Uterus (tissue), 4 donors: Measurements from ENCODE around the gene ADAP2. TPM values are rescaled to one million over a fixed set of nuclear protein-coding genes. Genes with fewer than 3 reads are reported as not detected.
"Not testable (repeated sequence)": the region's sequence is repeated elsewhere in the genome, so short reads cannot be mapped to it uniquely, and the experiment has no call there.

Source experiments
- DNase-seq, 2 donors: peaks; one replicate each; pipeline ENCODE4 v3.0.0-alpha.2; 2019 to 2020
- H3K27ac ChIP-seq, 2 donors: fragments of 200-600 bp; sonication (generic); 1 replicate in 1 of 2; 2 replicates in 1 of 2; pipeline ENCODE4 v1.5.1; 2016 to 2018
- H3K27me3 ChIP-seq, 2 donors: fragments of 200-600 bp; sonication (generic); one replicate each; pipeline ENCODE4 v1.5.1; 2018 to 2019; ENCODE audit warnings: control low read depth in 1 of 2
- H3K36me3 ChIP-seq, 2 donors: fragments of 200-600 bp; sonication (generic); one replicate each; pipeline ENCODE4 v1.5.1; 2019; ENCODE audit warnings: control low read depth in 1 of 2
- H3K4me1 ChIP-seq, 2 donors: fragments of 200-600 bp; sonication (generic); one replicate each; pipeline ENCODE4 v1.5.1; 2018 to 2019; ENCODE audit warnings: control low read depth in 1 of 2
- H3K4me3 ChIP-seq, 2 donors: fragments of 200-600 bp; sonication (generic); 1 replicate in 1 of 2; 2 replicates in 1 of 2; pipeline ENCODE4 v1.5.1; 2018 to 2019; ENCODE audit warnings: mild to moderate bottlenecking in 1 of 2
- H3K9me3 ChIP-seq, 2 donors: fragments of 200-600 bp; sonication (generic); one replicate each; pipeline ENCODE4 v1.5.1; 2019; ENCODE audit warnings: control low read depth in 1 of 2
- POLR2A ChIP-seq, 2 donors: fragments of 450-650 bp; IDR thresholded peaks; one replicate each; pipeline ENCODE4 v1.6.1; 2016; ENCODE audit warnings: antibody characterized with exemption in 2 of 2, mild to moderate bottlenecking in 1 of 2, moderate library complexity in 1 of 2
- intact Hi-C: fragments of 100-400 bp; cut with DNase I; formaldehyde crosslinking; loops from one replicate; pipeline ENCODE4 v1.15.1; 2023; ENCODE audit warnings: low total_unique reads
- total RNA-seq, 4 donors: library from RNA; depleted of rRNA in 3 of 4; stranded (reverse); fragments of >200 nt in 3 of 4; gene quantifications; one replicate each; pipeline versions ENCODE4 v1.1.0 to v1.2.4, GENCODE V29; 2014 to 2023
- TF ChIP-seq, protein P1 (sequence below), 4 experiments: fragments of 200-600 bp in 2 of 4; fragments of 450-650 bp in 2 of 4; sonication (generic) in 2 of 4; IDR thresholded peaks; one replicate each; pipeline ENCODE4 v1.5.1; 2016 to 2019; ENCODE audit warnings: antibody characterized with exemption in 4 of 4, mild to moderate bottlenecking in 2 of 4, moderate library complexity in 1 of 4
- donor health status: DM: yes; HTN: yes; CAD: no.

The ADAP2 gene
- total RNA-seq, 4 donors from 2014 or later = 10.3 to 17.6 (median 10.9) TPM; not detected in 1

DNA sequence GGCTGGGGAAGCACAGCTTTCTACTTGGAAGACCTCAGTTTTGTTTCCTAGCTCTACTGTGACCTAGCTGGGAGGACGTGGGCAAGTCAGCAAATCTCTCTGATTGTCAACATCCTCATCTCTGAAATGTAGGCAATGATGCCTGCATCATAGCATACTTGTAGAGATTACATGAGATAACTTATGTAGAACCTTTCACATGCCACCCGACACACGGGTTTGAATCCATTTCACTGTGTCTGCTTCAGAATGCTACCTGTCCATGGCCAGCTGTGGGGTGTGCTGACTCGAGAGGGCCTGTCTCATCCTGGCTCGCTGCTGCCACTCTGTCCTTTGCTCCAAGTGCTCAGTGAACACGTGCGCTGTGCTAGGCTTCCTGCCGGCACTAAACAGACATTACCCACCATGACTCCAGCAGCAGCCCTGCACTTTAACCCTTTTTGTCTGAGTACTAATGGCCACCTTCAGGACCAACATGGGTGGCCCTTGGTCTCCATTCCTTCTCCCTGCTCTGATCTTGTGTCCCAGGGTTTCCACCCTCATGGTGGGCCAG lies 7.4 kb downstream of the ADAP2 start:
- DNase-seq = no peak
- TF ChIP-seq, protein P1, sequence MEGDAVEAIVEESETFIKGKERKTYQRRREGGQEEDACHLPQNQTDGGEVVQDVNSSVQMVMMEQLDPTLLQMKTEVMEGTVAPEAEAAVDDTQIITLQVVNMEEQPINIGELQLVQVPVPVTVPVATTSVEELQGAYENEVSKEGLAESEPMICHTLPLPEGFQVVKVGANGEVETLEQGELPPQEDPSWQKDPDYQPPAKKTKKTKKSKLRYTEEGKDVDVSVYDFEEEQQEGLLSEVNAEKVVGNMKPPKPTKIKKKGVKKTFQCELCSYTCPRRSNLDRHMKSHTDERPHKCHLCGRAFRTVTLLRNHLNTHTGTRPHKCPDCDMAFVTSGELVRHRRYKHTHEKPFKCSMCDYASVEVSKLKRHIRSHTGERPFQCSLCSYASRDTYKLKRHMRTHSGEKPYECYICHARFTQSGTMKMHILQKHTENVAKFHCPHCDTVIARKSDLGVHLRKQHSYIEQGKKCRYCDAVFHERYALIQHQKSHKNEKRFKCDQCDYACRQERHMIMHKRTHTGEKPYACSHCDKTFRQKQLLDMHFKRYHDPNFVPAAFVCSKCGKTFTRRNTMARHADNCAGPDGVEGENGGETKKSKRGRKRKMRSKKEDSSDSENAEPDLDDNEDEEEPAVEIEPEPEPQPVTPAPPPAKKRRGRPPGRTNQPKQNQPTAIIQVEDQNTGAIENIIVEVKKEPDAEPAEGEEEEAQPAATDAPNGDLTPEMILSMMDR (IDR thresholded peaks at IDR 0.05) = no peak
- no peak for TF ChIP-seq POLR2A (IDR thresholded peaks at IDR 0.05)
- intact Hi-C loops = no loop called here
- Histone ChIP-seq H3K27ac (no peak overlapping the region), H3K4me1 (no peaks in the 10 kb centered on the region), H3K4me3 (no peak overlapping the region), H3K9me3 (no peaks in the 10 kb centered on the region), H3K36me3 (no peaks in the 10 kb centered on the region), H3K27me3 (no peaks in the 10 kb centered on the region)

DNA sequence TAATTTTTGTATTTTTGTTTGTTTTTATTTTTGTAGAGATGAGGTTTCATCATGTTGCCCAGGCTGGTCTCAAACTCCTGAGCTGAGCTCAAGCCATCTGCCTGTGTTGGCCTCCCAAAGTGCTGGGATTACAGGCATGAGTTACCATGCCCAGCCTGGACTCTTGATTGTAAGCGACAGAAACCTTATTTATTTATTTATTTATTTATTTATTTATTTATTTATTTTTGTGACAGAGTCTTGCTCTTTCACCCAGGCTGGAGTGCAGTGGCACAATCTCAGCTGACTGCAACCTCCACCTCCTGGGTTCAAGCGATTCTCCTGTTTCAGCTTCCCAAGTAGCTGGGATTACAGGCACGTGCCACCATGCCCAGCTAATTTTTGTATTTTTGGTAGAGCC lies 8.1 kb downstream of the ADAP2 start:
- H3K27me3 ChIP-seq, H3K4me1 ChIP-seq, intact Hi-C loops, H3K36me3 ChIP-seq, H3K9me3 ChIP-seq, H3K4me3 ChIP-seq, H3K27ac ChIP-seq, DNase-seq: not testable (repeated sequence)

DNA sequence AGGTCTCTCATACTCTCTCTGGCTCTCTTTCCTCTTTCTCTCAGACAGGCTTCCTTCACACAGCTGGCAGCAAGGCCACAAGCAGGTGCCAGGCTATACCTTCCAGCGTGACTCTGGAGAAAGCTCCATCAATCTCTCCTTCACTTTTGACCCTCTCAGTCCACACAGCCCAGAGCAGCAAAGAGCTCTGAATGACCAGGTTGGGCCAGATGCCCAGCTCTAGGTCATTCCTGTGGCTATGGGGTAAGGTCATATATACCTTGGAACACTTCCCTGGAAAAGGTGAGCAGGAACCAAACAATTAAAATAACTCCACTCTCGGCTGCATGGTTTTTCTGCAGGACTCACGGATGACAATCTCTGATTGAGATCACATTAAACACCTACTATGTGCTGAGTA lies 8.8 kb downstream of the ADAP2 start:
- H3K27ac ChIP-seq = no peak overlapping the region
- DNase-seq = no peak
- no peak overlapping the region for H3K4me3 ChIP-seq
- H3K9me3 ChIP-seq = no peaks in the 10 kb centered on the region
- H3K27me3 ChIP-seq = no peaks in the 10 kb centered on the region
- intact Hi-C loops = no loop called here
- H3K36me3 ChIP-seq = no peaks in the 10 kb centered on the region
- no peaks in the 10 kb centered on the region for H3K4me1 ChIP-seq
- TF ChIP-seq, protein P1 (IDR thresholded peaks at IDR 0.05) = no peak
- TF ChIP-seq POLR2A (IDR thresholded peaks at IDR 0.05) = no peak

DNA sequence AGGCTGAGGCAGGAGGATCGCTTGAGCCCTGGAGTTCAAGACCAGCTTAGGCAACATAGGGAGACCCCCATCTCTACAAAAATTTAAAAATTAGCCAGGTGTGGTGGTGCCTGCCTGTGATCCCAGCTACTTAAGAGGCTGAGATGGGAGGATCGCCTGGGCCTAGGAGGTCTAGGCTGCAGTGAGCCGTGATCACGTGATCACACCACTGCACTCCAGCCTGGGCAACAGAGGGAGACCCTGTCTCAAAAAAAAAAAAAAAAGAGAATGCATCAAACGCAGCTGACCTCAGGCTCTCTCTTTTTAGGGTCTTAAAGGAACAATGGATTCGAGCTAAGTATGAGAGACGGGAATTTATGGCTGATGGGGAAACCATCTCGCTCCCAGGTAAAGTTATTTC lies 9.8 kb downstream of the ADAP2 start:
- DNase-seq, H3K4me1 ChIP-seq, H3K27me3 ChIP-seq, H3K4me3 ChIP-seq, intact Hi-C loops, H3K27ac ChIP-seq, H3K36me3 ChIP-seq, H3K9me3 ChIP-seq: not testable (repeated sequence)

DNA sequence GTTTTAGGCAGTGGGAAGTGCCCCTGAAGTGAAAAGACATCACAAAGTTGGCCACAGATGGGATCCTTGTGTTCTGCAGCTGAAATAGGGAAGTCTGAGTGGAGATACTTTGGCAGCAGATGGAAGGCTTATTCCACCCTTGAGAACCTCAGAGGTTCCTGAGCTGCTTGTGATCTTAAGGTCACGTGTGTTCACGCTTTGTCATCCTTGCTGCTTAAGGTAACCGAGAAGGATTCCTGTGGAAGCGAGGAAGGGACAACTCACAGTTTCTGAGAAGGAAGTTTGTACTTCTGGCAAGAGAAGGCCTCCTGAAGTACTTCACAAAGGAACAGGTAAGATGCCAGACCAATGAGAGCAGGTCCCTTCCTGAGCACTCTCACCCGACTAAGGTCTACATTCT lies 12.2 kb downstream of the ADAP2 start:
- Histone ChIP-seq H3K4me1 (no peaks in the 10 kb centered on the region), H3K36me3 (no peaks in the 10 kb centered on the region), H3K27me3 (no peaks in the 10 kb centered on the region), H3K27ac (no peak overlapping the region), H3K9me3 (no peaks in the 10 kb centered on the region), H3K4me3 (no peak overlapping the region)
- TF ChIP-seq POLR2A (IDR thresholded peaks at IDR 0.05) = no peak
- TF ChIP-seq, protein P1 (IDR thresholded peaks at IDR 0.05) = no peak
- no peak for DNase-seq
- intact Hi-C loops = no loop called here

DNA sequence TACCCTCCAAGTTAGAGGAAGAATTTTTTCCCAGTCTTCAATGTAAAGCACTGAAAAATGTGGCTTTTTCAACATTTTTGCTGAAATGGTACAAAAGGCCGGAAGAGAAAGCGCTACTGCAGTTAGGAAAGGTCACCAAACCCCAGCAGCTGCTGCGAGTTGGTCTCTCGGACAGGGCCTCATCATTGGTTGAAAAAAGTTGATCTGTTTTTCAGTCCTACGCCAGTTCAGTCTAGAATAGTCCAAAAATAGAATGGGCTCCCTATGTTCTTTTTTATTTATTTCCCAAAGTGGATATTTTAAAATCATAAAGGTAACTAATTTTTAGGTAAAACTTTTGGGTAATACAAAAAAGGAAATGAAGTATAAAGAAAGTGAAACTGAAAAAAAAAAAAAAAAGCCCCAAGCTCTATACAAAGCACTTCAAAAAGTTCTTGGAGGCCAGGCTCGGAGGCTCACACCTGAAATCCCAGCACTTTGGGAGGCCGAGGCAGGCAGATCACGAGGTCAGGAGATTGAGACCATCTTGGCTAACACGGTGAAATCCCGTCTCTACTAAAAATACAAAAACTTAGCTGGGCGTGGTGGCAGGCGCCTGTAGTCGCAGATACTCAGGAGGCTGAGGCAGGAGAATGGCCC lies 17.4 kb downstream of the ADAP2 start:
- no peaks in the 10 kb centered on the region for H3K4me1 ChIP-seq
- H3K36me3 ChIP-seq = no peaks in the 10 kb centered on the region
- no peak overlapping the region for H3K27ac ChIP-seq
- no peaks in the 10 kb centered on the region for H3K27me3 ChIP-seq
- TF ChIP-seq, protein P1 (IDR thresholded peaks at IDR 0.05) = no peak
- TF ChIP-seq POLR2A (IDR thresholded peaks at IDR 0.05) = no peak
- no peak overlapping the region for H3K4me3 ChIP-seq
- no peaks in the 10 kb centered on the region for H3K9me3 ChIP-seq
- intact Hi-C loops = no loop called here
- no peak for DNase-seq
